Right kidney (tissue), 1 donor: ENCODE results near the gene LLGL2.
A peak's percentile ranks its signal among the peaks of the same experiment; 100 is the strongest.

Experiments used
- DNase-seq: peaks from one replicate; pipeline ENCODE4 v3.0.0-alpha.2; 2016

Gene LLGL2

DNA sequence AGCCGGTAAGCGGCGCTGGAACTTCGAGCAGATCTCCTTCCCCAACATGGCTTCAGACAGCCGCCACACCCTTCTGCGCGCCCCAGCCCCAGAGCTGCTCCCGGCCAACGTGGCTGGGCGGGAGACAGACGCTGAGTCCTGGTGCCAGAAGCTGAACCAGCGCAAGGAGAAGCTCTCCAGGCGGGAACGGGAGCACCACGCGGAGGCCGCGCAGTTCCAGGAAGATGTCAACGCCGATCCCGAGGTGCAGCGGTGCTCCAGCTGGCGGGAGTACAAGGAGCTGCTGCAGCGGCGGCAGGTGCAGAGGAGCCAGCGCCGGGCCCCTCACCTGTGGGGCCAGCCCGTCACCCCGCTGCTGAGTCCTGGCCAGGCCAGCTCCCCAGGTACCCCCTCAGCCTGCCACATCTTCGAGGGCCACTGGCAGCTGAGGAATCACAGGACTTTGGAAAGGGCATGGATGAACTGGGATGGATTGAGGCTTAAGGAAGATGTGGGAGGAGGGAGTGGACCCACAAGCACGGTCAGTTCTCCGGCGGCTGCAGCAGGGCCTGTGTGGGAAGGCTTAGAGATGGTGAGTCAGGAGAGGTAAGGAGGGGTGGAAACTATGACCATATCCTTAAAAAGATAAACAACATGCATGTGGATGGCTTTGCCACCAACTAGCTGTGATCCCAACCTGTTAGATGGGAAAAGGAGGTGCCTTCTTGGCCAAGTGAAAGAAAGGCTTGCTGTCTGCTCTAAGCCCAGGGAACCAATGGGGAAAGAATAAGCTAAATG, 3.4 kb upstream of the LLGL2 start:
- DNase-seq = no peak

DNA sequence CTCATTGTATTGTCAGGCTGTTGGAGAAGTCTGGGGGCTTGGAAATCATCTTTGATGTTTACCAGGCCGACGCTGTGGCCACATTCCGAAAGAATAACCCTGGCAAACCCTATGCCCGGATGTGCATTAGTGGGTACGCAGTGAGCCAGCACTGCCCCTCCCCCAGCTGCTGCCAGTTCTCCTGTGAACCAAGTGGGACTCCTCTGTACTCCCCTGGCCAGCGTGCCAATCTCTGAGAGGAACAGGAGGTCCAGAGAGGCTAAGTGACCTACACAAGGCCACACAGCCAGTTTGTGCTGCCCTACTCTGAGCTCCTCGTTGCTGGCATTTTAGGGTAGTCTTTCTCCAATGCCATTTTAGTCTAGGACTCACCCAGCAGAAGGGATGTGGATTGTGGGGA, 1.9 kb upstream of the LLGL2 start:
- no peak for DNase-seq

- DNase-seq = no peak
Observed at GRCh38 chr17:75524269-75524969, 1.1 kb upstream of the LLGL2 start.

DNA sequence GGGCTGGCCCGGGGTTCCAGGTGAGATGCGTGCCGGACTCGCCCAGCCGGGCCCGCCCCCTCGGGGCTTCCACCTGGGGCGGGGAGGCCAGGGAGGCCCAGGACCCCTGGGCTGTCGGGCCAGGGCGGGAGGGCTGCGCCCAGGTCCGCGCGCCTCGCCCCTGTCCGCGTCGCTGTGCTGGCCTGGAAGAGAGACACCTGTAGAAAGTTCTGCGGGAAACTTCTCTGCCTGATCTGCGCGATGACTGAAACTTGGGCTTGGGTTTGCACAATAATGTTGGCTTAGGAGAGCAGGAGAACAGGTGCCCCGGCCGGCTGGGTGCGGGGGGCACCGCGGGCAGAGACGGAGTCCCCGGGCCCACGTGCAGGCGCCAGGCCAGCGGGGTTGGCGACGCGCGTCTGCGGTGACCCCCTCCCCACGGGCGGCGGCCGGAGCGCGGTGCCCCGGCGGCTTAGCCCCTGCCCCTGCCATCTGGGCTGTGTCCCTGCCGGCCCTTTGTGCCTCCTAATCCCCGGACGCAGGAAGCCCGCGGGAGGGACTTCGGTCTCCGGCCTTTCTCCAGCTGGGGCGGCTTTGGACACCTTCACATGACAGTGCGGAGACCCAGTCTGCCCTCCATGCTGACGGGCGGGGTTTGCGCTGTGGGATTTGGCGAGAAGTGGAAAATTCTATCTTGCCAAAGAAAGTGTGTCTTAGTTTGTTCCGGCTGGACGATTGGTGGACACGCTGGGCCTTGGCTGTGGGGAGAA, 483 bp downstream of the LLGL2 start:
- peak; percentile 74 for DNase-seq

DNA sequence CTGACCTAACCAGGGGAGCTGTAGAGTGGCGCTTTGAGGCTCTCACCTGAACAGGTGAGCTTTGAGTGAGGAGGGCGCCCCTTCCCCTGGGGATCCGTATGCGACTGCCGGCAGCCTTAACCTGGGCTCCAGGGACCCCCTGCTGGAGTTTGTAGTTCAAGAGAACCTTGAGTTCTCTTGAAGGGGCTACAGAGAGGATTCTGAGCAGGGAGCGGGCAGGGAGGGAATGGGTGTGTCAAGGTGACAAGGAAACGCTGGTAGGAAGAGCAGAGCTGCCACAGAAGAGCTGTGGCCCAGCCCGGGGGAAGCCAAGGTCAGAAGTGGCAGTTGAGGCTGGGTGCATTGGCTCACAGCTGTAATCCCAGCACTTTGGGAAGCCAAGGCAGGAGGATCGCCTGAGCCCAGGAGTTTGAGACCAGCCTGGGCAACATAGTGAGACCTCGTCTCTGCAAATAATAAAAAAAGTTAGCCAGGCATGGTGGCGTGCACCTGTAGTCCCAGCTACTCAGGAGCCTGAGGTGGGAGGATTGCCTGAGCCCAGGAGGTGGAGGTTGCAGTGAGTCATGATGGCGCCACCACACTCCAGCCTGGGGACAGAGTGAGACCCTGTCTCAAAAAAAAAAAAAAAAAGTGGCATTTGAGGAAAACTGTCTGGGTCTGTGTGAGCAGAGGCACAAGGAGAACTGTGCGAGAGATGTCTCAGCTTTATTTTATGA, 1.2 kb downstream of the LLGL2 start:
- no peak for DNase-seq

DNA sequence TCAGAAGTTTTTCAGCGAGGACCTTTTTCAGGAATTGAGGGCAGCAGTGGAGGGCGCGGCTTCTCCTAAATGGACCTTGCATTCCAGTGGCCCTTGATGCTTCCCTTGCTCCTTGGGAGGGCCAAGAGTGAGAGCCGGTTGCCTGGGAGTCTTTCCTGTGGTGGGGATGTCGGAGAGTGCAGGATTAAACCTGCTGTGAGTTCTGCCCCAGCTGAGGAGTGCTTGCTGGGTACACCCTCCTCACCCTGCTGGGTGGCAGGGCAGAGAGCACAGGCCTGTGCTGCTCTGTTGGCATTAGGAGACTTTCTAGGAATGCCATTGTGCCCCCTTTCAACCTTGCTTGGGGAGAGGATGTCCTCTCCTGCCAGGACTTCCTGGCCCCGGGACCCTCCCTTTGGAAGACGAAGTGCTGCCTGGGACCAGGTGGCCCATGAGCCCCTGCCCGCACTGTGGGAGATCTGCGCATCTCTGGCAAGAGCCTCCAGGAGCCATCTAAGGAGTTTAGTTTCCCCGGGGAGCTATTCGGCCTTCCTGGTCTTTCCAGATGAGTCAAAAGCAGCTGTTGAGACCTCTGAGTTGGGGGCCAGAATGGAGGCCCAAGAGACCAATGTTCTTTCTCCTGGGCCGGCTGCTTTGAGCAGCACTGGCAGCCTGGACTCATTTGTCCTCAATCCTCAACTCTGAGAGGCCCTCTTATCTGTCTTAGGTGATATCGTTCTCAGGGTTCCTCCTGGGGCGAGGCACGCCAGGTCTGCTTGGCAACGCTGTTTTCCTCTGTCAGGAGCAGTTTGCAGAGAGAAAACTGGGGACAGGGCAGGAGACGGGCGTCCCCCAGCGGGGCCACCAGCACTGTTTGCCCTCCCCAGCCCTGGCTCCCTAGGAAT, 5.6 kb downstream of the LLGL2 start:
- DNase-seq = no peak

GRCh38 chr17:75531721-75532072, 6.2 kb downstream of the LLGL2 start:
- no peak for DNase-seq

DNA sequence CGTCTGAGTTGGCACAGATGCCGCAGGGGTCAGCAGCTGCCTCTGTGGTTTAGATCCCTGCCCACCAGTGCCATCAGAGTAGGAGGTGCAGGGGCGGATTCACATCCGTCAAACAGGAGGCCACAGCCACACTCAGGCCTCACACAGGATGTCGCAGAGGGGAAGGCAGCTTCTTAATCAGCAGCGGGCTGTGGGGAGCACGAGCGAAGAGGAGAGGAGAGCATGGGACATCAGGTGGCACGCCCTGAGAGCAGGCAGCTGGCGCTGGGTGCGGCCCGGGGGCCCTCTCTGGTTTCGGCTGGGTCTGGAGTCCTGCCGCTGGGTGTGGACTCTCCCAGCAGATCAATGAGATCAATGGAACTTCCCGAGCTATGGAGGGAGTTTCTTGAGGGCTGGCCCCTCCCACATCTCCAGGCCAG, 9.6 kb downstream of the LLGL2 start:
- no peak for DNase-seq

GRCh38 chr17:75535871-75536270, 10.4 kb downstream of the LLGL2 start:
- no peak for DNase-seq

DNA sequence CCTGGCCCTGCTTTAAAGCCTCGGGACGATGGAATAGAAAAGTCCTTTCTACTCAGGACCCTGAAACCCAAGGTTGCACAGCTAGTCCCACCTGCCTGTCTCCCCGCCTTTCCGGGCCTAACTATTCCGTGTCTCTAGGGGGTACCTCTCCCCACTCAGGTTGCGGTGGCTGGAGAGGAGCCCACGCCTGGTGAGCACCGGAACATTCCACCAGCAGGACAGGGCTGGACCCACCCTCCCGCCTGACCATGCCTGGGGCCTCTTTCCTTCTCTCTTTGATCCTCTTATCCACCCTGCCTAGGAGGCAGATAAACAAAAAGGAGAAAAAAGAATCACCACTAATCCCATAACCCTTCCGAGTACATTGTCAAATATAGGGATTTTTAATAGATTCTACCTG, 10.9 kb downstream of the LLGL2 start:
- no peak for DNase-seq

GRCh38 chr17:75539967-75540729, 14.7 kb downstream of the LLGL2 start:
- DNase-seq = no peak

- no peak for DNase-seq
Observed at GRCh38 chr17:75540923-75541503, 15.5 kb downstream of the LLGL2 start.

DNA sequence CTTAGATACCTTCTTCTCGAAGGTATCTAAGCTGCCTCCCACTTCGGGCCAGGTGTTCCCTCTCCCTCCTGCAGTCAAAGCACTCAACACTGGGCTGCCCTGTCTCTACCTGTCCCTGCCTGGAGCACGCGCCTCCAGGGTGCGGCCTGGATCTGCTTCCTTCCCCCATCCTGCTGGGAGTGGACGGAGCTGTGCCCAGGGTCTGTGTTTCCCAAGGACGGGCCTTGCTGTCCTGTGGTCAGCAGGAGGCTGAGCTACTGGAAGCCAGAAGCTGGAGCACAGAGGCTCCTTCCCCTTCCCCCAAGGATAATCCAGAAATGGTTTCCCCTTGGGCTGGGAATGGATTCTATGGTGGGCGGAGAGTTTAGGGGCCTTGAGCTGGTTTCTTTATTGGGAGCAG, 16.7 kb downstream of the LLGL2 start:
- DNase-seq = no peak

DNA sequence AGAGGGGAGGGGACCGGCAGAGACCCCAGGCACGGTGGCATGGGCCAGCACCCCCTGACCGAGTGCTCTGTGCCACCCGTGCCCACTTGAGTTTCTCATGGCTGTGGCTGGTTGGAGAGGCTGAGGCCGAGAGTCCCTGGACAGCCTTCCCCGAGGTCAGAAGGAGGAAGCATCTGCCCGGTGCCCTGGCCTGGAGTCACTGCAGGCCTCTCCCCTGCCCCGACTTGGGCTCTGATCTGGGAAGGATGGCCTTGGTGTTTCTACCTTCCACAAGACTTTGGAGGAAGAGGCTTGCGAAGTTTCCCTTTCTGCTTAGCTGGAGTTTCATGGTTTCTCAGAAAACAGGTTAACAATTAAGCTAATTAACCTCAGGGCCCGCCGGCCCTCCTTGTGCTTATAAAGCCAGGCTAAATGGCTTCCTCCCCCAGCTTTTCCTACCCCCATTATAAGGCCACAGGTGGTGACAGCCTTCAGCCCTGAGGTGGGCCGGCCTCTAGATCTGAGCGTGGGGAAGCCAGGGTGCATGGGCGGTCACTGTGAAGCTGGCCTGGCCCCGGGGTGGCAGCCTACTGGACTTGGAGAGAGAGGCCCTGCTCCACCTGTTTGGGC, 17.3 kb downstream of the LLGL2 start:
- peak; percentile 53 for DNase-seq

DNA sequence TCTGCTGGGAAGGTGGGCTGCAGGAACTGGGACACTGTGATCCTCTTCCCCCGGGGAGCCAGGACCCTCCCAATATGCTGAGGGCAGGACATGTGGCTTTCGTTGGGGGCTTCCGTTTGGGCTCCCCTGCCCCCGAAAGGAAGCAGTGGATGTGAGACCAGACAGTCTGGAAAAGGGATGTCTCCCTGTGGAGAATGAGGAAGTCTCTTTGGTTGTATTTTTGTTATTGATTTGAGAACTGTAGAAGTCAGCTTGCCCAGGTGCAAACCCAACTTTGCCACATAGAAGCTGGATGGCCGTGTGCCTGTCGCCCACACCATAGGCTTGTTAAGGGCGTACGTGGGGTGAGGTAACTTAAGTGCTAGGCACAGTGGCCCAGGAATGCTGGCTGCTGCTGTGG, 18.8 kb downstream of the LLGL2 start:
- DNase-seq = no peak

GRCh38 chr17:75546181-75546580, 20.7 kb downstream of the LLGL2 start:
- no peak for DNase-seq

DNA sequence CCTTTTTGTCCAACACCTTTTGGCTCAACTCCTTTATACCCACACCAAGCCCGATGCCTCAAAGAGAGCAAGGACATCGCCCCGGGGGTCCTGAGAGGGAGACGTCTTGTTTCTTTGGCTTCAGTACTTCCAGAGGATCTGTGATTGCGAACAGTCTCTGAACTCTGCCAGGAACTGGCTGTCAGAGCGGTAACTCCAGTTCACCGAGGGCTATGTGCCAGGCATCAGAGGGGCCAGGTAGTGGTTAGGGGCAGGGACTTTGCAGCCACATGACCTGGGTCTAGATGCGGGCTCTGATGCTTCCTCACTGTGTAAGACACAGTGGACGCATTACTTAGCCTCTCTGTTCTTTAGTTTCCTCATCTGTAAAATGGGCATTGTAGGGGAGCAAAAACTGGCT, 21.6 kb downstream of the LLGL2 start:
- DNase-seq = no peak

- DNase-seq = no peak
Observed at GRCh38 chr17:75548813-75549212, 23.3 kb downstream of the LLGL2 start.

DNA sequence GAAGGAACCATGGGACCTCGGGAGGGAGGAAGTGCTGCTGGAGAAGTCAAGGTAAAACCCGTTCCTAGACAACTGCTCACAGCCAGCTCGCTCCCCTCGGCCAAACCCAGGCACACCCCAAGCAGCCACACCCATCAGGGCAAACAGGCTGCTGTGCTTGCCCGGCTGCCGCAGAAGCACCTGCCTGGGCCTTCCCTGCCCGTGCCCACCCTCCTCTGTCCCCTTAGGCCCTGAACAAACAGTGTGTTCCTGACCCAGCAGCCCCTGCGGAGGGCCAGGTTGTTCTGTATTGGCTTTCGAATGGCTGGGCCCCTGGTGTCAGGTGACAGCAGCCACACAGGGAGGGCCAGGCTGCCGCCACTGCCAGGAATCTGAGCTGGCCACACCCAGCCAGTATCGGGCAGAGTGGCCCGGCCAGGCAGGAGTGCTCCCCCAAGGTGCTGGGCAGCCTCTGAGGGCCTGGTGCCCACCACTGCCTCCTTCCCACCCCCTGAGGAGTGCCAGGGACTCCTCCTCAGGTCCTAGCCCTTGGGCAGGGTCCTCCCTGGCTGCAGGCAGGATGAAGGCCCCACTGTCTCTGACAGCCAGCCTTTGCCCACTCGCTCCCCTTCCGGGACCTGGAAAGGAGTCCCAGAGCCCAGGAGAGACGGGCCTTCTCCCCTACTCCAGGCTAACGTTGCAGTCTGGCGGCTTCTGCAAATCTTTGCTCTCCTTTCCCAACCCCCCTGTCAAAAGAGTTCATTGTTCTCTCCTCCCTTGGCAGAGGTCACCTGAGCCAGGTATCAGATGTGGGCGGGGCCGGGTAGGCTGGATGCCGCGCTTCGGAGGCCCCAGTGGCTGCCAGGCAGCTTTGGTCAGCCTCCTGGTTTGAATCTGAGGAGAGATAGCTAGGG, 24.0 kb downstream of the LLGL2 start:
- peak; percentile 78 for DNase-seq
